Esophagus squamous epithelium (tissue), 5 donors: ENCODE measurements around the gene VAV2. TPM values are rescaled to one million over a fixed set of nuclear protein-coding genes. Genes with fewer than 3 reads are reported as not detected.
"Not testable (repeated sequence)": the region's sequence is repeated elsewhere in the genome, so short reads cannot be mapped to it uniquely, and the experiment has no call there.

Experiments used
- DNase-seq: peaks from one replicate; lab custom pipeline; 2025; lab: John Stamatoyannopoulos, UW
- H3K27ac ChIP-seq, 4 donors: fragments of 200-600 bp; sonication (generic); one replicate each; pipeline ENCODE4 v1.5.1; 2016 to 2019; ENCODE audit warnings: mild to moderate bottlenecking in 1 of 4
- H3K27me3 ChIP-seq, 4 donors: fragments of 200-600 bp; sonication (generic); 1 replicate in 3 of 4; 2 replicates in 1 of 4; pipeline versions ENCODE4 v1.5.1 to v1.6.0; 2017 to 2021; ENCODE audit warnings: antibody characterized with exemption in 1 of 4
- H3K36me3 ChIP-seq, 3 donors: fragments of 200-600 bp; sonication (generic); one replicate each; pipeline ENCODE4 v1.5.1; 2016 to 2019
- H3K4me1 ChIP-seq, 3 donors: fragments of 200-600 bp; sonication (generic); one replicate each; pipeline ENCODE4 v1.5.1; 2017 to 2019
- H3K4me3 ChIP-seq, 4 donors: fragments of 200-600 bp; sonication (generic); 1 replicate in 3 of 4; 2 replicates in 1 of 4; pipeline ENCODE4 v1.5.1; 2016 to 2019; ENCODE audit warnings: mild to moderate bottlenecking in 2 of 4, moderate library complexity in 1 of 4
- H3K9me3 ChIP-seq, 3 donors: fragments of 200-600 bp; sonication (generic); one replicate each; pipeline ENCODE4 v1.5.1; 2016 to 2019
- CTCF ChIP-seq, 6 experiments: fragments of 450-650 bp in 4 of 6; fragments of 200-600 bp in 2 of 6; sonication (generic) in 2 of 6; IDR thresholded peaks; one replicate each; pipeline ENCODE4 v1.5.1; 2016 to 2019; ENCODE audit warnings: antibody characterized with exemption in 6 of 6, mild to moderate bottlenecking in 4 of 6, moderate library complexity in 4 of 6
- POLR2A ChIP-seq, 4 donors: fragments of 450-650 bp; IDR thresholded peaks; one replicate each; pipeline ENCODE4 v1.6.1; 2017; ENCODE audit warnings: antibody characterized with exemption in 4 of 4, mild to moderate bottlenecking in 4 of 4, moderate library complexity in 3 of 4
- WGBS, 2 donors: methylation state at CpG; one replicate each; pipeline ENCODE4 v1.1.5; 2018; 5-methylcytosine and 5-hydroxymethylcytosine counted together
- intact Hi-C: fragments of 100-400 bp; cut with DNase I; formaldehyde crosslinking; loops from one replicate; pipeline ENCODE4 v1.15.0; 2022
- total RNA-seq, 4 donors: library from RNA; depleted of rRNA; stranded (reverse); fragments of >200 nt; gene quantifications; one replicate each; pipeline ENCODE4 v1.1.0, GENCODE V29; 2016
- donor health status: DM: yes; HTN: yes; CAD: no.

Gene VAV2
- total RNA-seq, 4 donors from 2014 or later, result 3.8 to 7.6 (median 5.7) TPM

GRCh38 chr9:133992780-133993634, 883 bp upstream of the VAV2 start:
- Histone ChIP-seq H3K36me3 (no peaks in the 10 kb centered on the region), H3K27ac (peak overlapping the region; percentile 85 to 97 (median 92)), H3K27me3 (peaks cover 0 to 44% (median 0%) of the 10 kb centered on the region in 4 donors), H3K4me1 (peaks cover 28 to 48% (median 36%) of the 10 kb centered on the region in 3 donors), H3K9me3 (no peaks in the 10 kb centered on the region), H3K4me3 (peak overlapping the region; percentile 60 to 93 (median 68))
- peak; percentile 35 for DNase-seq
- intact Hi-C loops, result loop anchor here (5.0 kb wide), 1 partner anchor 201 kb away; no protein-coding TSS in a partner anchor
- TF ChIP-seq POLR2A (IDR thresholded peaks at IDR 0.05), result peak in 2 of 4 donors; percentile 26 to 62
- peak; percentile 8 to 47 (median 24) for TF ChIP-seq CTCF (IDR thresholded peaks at IDR 0.05)
- WGBS, 2 donors, result 3% methylated on average over 19 of the region's 74 CpGs; no CpG with 5 or more reads in 1 of the 2 donors

- WGBS, 2 donors, result 0% methylated on average over 7 of the region's 82 CpGs; no CpG with 5 or more reads in 1 of the 2 donors
- intact Hi-C loops, result loop anchor here (5.0 kb wide), 1 partner anchor 199 kb away; no protein-coding TSS in a partner anchor
- TF ChIP-seq POLR2A (IDR thresholded peaks at IDR 0.05) (no peak), CTCF (IDR thresholded peaks at IDR 0.05) (no peak)
- no peak for DNase-seq
- peak overlapping the region; percentile 60 to 93 (median 68) for H3K4me3 ChIP-seq
- H3K36me3 ChIP-seq, result no peaks in the 10 kb centered on the region
- peaks cover 28 to 48% (median 36%) of the 10 kb centered on the region in 3 donors for H3K4me1 ChIP-seq
- H3K9me3 ChIP-seq, result no peaks in the 10 kb centered on the region
- peaks cover 0 to 30% (median 0%) of the 10 kb centered on the region in 4 donors for H3K27me3 ChIP-seq
- peak overlapping the region; percentile 46 to 97 (median 92) for H3K27ac ChIP-seq
Measured at GRCh38 chr9:133991214-133991921, 756 bp downstream of the VAV2 start.

GRCh38 chr9:133990366-133991213, 1.5 kb downstream of the VAV2 start:
- Histone ChIP-seq H3K27ac (peak overlapping the region; percentile 46 to 97 (median 92)), H3K9me3 (no peaks in the 10 kb centered on the region), H3K4me3 (peak overlapping the region; percentile 60 to 93 (median 68)), H3K36me3 (no peaks in the 10 kb centered on the region), H3K27me3 (peaks cover 0 to 25% (median 0%) of the 10 kb centered on the region in 4 donors), H3K4me1 (peaks cover 28 to 48% (median 36%) of the 10 kb centered on the region in 3 donors)
- 0 to 37% methylated on average over 1 to 9 of the region's 31 CpGs for WGBS, 2 donors
- no peak for DNase-seq
- TF ChIP-seq CTCF (IDR thresholded peaks at IDR 0.05), result no peak
- TF ChIP-seq POLR2A (IDR thresholded peaks at IDR 0.05), result no peak
- intact Hi-C loops, result loop anchor here (5.0 kb wide), 1 partner anchor 198 kb away; no protein-coding TSS in a partner anchor

GRCh38 chr9:133989625-133990365, 2.3 kb downstream of the VAV2 start:
- intact Hi-C loops, result loop anchor here (5.0 kb wide), 1 partner anchor 197 kb away; no protein-coding TSS in a partner anchor
- H3K36me3 ChIP-seq, result no peaks in the 10 kb centered on the region
- no peak for TF ChIP-seq POLR2A (IDR thresholded peaks at IDR 0.05)
- TF ChIP-seq CTCF (IDR thresholded peaks at IDR 0.05), result no peak
- H3K4me3 ChIP-seq, result peak overlapping the region in 1 of 4 donors; percentile 93
- no peak for DNase-seq
- no peaks in the 10 kb centered on the region for H3K9me3 ChIP-seq
- WGBS, 2 donors, result 75 to 84% methylated on average over 14 to 16 of the region's 24 CpGs
- H3K4me1 ChIP-seq, result peaks cover 28 to 48% (median 36%) of the 10 kb centered on the region in 3 donors
- peaks cover 0 to 17% (median 0%) of the 10 kb centered on the region in 4 donors for H3K27me3 ChIP-seq
- H3K27ac ChIP-seq, result no peak overlapping the region

DNA sequence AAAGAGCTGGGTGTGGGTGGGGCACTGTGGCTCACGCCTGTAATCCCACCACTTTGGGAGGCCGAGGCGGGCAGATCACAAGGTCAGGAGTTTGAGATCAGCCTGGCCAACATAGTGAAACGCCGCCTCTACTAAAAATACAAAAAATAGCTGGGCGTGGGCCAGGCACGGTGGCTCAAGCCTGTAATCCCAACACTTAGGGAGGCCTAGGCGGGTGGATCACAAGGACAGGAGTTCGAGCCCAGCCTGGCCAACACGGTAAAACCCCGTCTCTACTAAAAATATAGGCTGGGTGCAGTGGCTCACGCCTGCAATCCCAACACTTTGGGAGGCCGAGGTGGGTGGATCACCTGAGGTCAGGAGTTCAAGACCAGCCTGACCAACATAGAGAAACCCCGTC, 3.4 kb downstream of the VAV2 start:
- Histone ChIP-seq H3K4me1 (peaks cover 23 to 39% (median 29%) of the 10 kb centered on the region in 3 donors), H3K27me3 (peaks cover 0 to 17% (median 0%) of the 10 kb centered on the region in 4 donors)
- intact Hi-C loops, DNase-seq, H3K36me3 ChIP-seq, H3K4me3 ChIP-seq, H3K9me3 ChIP-seq, H3K27ac ChIP-seq: not testable (repeated sequence)
- 82 to 83% methylated on average over 9 to 10 of the region's 14 CpGs for WGBS, 2 donors
